K562 (cell line): ENCODE results near the gene CELA1. TPM values are rescaled to one million over a fixed set of nuclear protein-coding genes. Genes with fewer than 3 reads are reported as not detected.

Experiments
- CREB3 ChIP-seq: fragments of 450-650 bp; conservative IDR thresholded peaks from 2 replicates; pipeline ENCODE4 v1.6.1; 2016; ENCODE audit warnings: missing genetic modification characterization, low read depth, mild to moderate bottlenecking, missing compliant biosample characterization, moderate library complexity
- E2F4 ChIP-seq: sonication (generic); formaldehyde crosslinking; IDR thresholded peaks from 2 replicates; pipeline ENCODE4 v1.8.0; 2022; ENCODE audit warnings: mild to moderate bottlenecking, low read depth, missing genetic modification reagents
- GTF2E2 ChIP-seq: fragments of 200-800 bp; sonication (Bioruptor generic); IDR thresholded peaks from 2 replicates; pipeline ENCODE4 v1.6.1; 2016; ENCODE audit warnings: missing genetic modification characterization, missing compliant biosample characterization
- HDGF ChIP-seq: fragments of 450-650 bp; IDR thresholded peaks from 2 replicates; pipeline ENCODE4 v1.6.1; 2016
- HNRNPL ChIP-seq: fragments of 200-400 bp; formaldehyde crosslinking; IDR thresholded peaks from 2 replicates; pipeline ENCODE4 v1.6.1; 2017; ENCODE audit warnings: low read depth, mild to moderate bottlenecking, low read length
- HNRNPUL1 ChIP-seq: fragments of 200-400 bp; formaldehyde crosslinking; IDR thresholded peaks from 2 replicates; pipeline ENCODE4 v1.6.1; 2017; ENCODE audit warnings: low read length
- IFI16 ChIP-seq: fragments of 250-450 bp; sonication (Bioruptor Pico); IDR thresholded peaks from 2 replicates; pipeline ENCODE4 v2.1.2; 2022; ENCODE audit warnings: mild to moderate bottlenecking, inconsistent platforms
- KDM2B ChIP-seq: fragments of 250-450 bp; sonication (Bioruptor Pico); IDR thresholded peaks from 2 replicates; pipeline ENCODE4 v1.8.0; 2021; ENCODE audit warnings: mild to moderate bottlenecking, moderate library complexity
- KLF16 ChIP-seq: IDR thresholded peaks from 2 replicates; pipeline ENCODE4 v1.6.1; 2016; ENCODE audit warnings: antibody characterized with exemption
- MLLT1 ChIP-seq, 2 experiments: fragments of 450-650 bp; IDR thresholded peaks; 2 replicates each; pipeline ENCODE4 v1.6.1; 2016
- MTA2 ChIP-seq: fragments of 450-650 bp; IDR thresholded peaks from 2 replicates; pipeline ENCODE4 v1.6.1; 2016; ENCODE audit warnings: low read depth
- MYBL2 ChIP-seq, 2 experiments: fragments of 450-650 bp in 1 of 2; sonication (generic) in 1 of 2; formaldehyde crosslinking in 1 of 2; IDR thresholded peaks; 2 replicates each; pipeline versions ENCODE4 v1.6.1 to v1.8.1; 2017 to 2022; ENCODE audit warnings: borderline replicate concordance in 1 of 2, inconsistent platforms in 1 of 2, low read depth in 1 of 2, mild to moderate bottlenecking in 1 of 2, missing genetic modification reagents in 1 of 2, moderate library complexity in 1 of 2
- NFE2L1 ChIP-seq: fragments of 450-650 bp; IDR thresholded peaks from 2 replicates; pipeline ENCODE4 v1.6.1; 2016; ENCODE audit warnings: missing genetic modification characterization, low read depth, mild to moderate bottlenecking, missing compliant biosample characterization, moderate library complexity, borderline replicate concordance
- NKRF ChIP-seq: fragments of 450-650 bp; IDR thresholded peaks from 2 replicates; pipeline ENCODE4 v1.6.1; 2016; ENCODE audit warnings: borderline replicate concordance
- PKNOX1 ChIP-seq: fragments of 450-650 bp; IDR thresholded peaks from 2 replicates; pipeline ENCODE4 v1.6.1; 2016
- SP2 ChIP-seq: IDR thresholded peaks from 2 replicates; pipeline ENCODE4 v1.6.1; 2011; ENCODE audit warnings: mild to moderate bottlenecking, low read depth, low read length, moderate library complexity; ENCODE audit not compliant: poor library complexity, severe bottlenecking; ENCODE audit errors: extremely low read depth
- SPI1 ChIP-seq: IDR thresholded peaks from 2 replicates; pipeline ENCODE4 v1.6.1; 2011; ENCODE audit warnings: low read depth, low read length, control low read depth, borderline replicate concordance
- TAF15 ChIP-seq: fragments of 200-400 bp; formaldehyde crosslinking; IDR thresholded peaks from 2 replicates; pipeline ENCODE4 v1.6.1; 2017; ENCODE audit warnings: mild to moderate bottlenecking, low read depth, low read length, moderate library complexity
- YY1 ChIP-seq, 3 experiments: IDR thresholded peaks; 2 replicates each; pipeline ENCODE4 v1.6.1; 2011; ENCODE audit warnings: low read length in 2 of 3, mild to moderate bottlenecking in 2 of 3, moderate library complexity in 2 of 3, borderline replicate concordance in 1 of 3, control low read depth in 1 of 3, low read depth in 1 of 3; ENCODE audit not compliant: insufficient read depth in 3 of 3, insufficient replicate concordance in 2 of 3, control insufficient read depth in 1 of 3, insufficient read length in 1 of 3; ENCODE audit errors: extremely low read depth in 1 of 3
- polyA plus RNA-seq, 8 experiments: library from polyadenylated mRNA; depleted of rRNA in 4 of 8; stranded (reverse) in 5 of 8; unstranded in 3 of 8; fragments of >200 nt; fragmentation: Nextera tagmentation in 2 of 8; fragmentation: Illumina TruSeq in 1 of 8; extraction: Ambion mirVana in 2 of 8; extraction: Trizol in 1 of 8; gene quantifications; 2 replicates each; pipeline versions ENCODE4 v1.2.1 to v1.2.3, GENCODE V29; 2011 to 2014; ENCODE audit warnings: inconsistent platforms in 1 of 8, missing spikeins in 1 of 8
- total RNA-seq, 7 experiments: library from RNA; depleted of rRNA in 6 of 7; stranded (reverse); fragments of >200 nt in 6 of 7; fragmentation: Illumina TruSeq in 2 of 7; extraction: Trizol in 2 of 7; gene quantifications; 2 replicates each; pipeline versions ENCODE4 v1.2.1 to v1.2.3, GENCODE V29; 2011 to 2021; ENCODE audit warnings: low replicate concordance in 1 of 7

Gene CELA1
- total and polyA plus RNA-seq, 9 of the 15 experiments (the other 6 are each of a cell fraction or from before 2014, with no cell fraction given), result 0.06 to 0.27 (median 0.22) TPM; not detected in 6

- TF ChIP-seq SP2 (no peak), HDGF (no peak), MLLT1 (IDR thresholded peaks at IDR 0.05) (no peak), KLF16 (peak; percentile 85), GTF2E2 (no peak), IFI16 (CRISPR knock-in tag) (no peak), NKRF (no peak), HNRNPL (no peak), MYBL2 (IDR thresholded peaks at IDR 0.05; ENCODE audit: low read depth) (no peak), MYBL2 (CRISPR knock-in tag; IDR thresholded peaks at IDR 0.05; ENCODE audit: borderline replicate concordance) (no peak), YY1 (IDR thresholded peaks at IDR 0.05; ENCODE audit: borderline replicate concordance in 1 of 3, control insufficient read depth in 1 of 3, extremely low read depth in 1 of 3, insufficient read depth in 3 of 3, insufficient read length in 1 of 3, insufficient replicate concordance in 2 of 3, low read depth in 1 of 3, low read length in 2 of 3) (no peak), E2F4 (CRISPR knock-in tag) (no peak), HNRNPUL1 (no peak), KDM2B (CRISPR knock-in tag) (no peak), SPI1 (peak; percentile 62; the same call in 1 of the 2 replicates), TAF15 (no peak), MTA2 (peak; percentile 69), CREB3 (tag) (no peak), PKNOX1 (no peak), NFE2L1 (no peak)
Measured at GRCh38 chr12:51320695-51321320, 25.7 kb downstream of the CELA1 start (continued).
